Activated CD8-positive, alpha-beta T cell treated with anti-CD3 and anti-CD28 coated beads for 36 hours (primary cell): ENCODE measurements around the gene TP73. TPM values are rescaled to one million over a fixed set of nuclear protein-coding genes. Genes with fewer than 3 reads are reported as not detected.
A peak's percentile ranks its signal among the peaks of the same experiment; 100 is the strongest.

Source experiments
- ATAC-seq: fragments of 200-7000 bp; cut with Tn5 transposase; one replicate; pipeline ENCODE4 v1.10.0; 2021; ENCODE audit warnings: mild to moderate bottlenecking, moderate library complexity
- CTCF ChIA-PET: fragments of 350-600 bp; sonication (Branson Sonifier 250); formaldehyde crosslinking; loops from one replicate; lab custom pipeline; 2021; ENCODE audit warnings: antibody characterized with exemption; lab: Charles Lee
- POLR2A ChIA-PET: fragments of 350-600 bp; sonication (Branson Sonifier 250); formaldehyde crosslinking; loops from one replicate; lab custom pipeline; 2021; ENCODE audit warnings: antibody characterized with exemption; lab: Charles Lee
- DNase-seq: peaks from one replicate; pipeline ENCODE4 v3.0.0-alpha.2; 2020
- H3K27ac Mint-ChIP-seq: one replicate; pipeline ENCODE4 v1.8.0; 2021; ENCODE audit warnings: mild to moderate bottlenecking, mixed read lengths
- H3K27me3 Mint-ChIP-seq: one replicate; pipeline ENCODE4 v1.8.0; 2021; ENCODE audit warnings: mixed read lengths
- H3K36me3 Mint-ChIP-seq: one replicate; pipeline ENCODE4 v1.8.0; 2021; ENCODE audit warnings: low read depth, mixed read lengths
- H3K4me1 Mint-ChIP-seq: one replicate; pipeline ENCODE4 v1.8.0; 2021; ENCODE audit warnings: low read depth, mixed read lengths
- H3K4me3 Mint-ChIP-seq: one replicate; pipeline ENCODE4 v1.8.0; 2021; ENCODE audit warnings: mild to moderate bottlenecking, moderate library complexity, mixed read lengths
- H3K9me3 Mint-ChIP-seq: one replicate; pipeline ENCODE4 v1.8.0; 2021; ENCODE audit warnings: mixed read lengths
- CTCF ChIP-seq: fragments of 200-600 bp; IDR thresholded peaks from one replicate; pipeline ENCODE4 v1.8.0; 2022; ENCODE audit warnings: antibody characterized with exemption, mild to moderate bottlenecking
- intact Hi-C: fragments of 100-400 bp; cut with micrococcal nuclease; formaldehyde crosslinking; loops from one replicate; pipeline ENCODE4 v1.10.0; 2022
- total RNA-seq, 2 experiments: library from RNA; stranded (reverse); gene quantifications; one replicate each; pipeline ENCODE4 v1.2.3, GENCODE V29; 2021

The TP73 gene
- total RNA-seq, 2 experiments from 2014 or later: 0.60 to 0.68 TPM

- ATAC-seq: no peak
- Mint-ChIP-seq H3K36me3 (no peaks in the 10 kb centered on the region), H3K27me3 (peaks cover 49% of the 10 kb centered on the region), H3K9me3 (no peaks in the 10 kb centered on the region), H3K4me1 (peaks cover 15% of the 10 kb centered on the region), H3K4me3 (no peak overlapping the region), H3K27ac (no peak overlapping the region)
- TF ChIP-seq CTCF: no peak
- DNase-seq: no peak
- ChIA-PET POLR2A (no interaction called here), CTCF (interaction anchor here (1.0 kb wide), 1 partner anchor 69 kb away, joined by 3 read pairs; no protein-coding TSS in a partner anchor)
- intact Hi-C loops: no loop called here
Observed at GRCh38 chr1:3658231-3658615, 5.9 kb downstream of the TP73 start.

GRCh38 chr1:3659093-3659492, 6.8 kb downstream of the TP73 start:
- no peaks in the 10 kb centered on the region for H3K36me3 Mint-ChIP-seq
- ChIA-PET CTCF (interaction anchor here (1.0 kb wide), 1 partner anchor 68 kb away, joined by 3 read pairs; no protein-coding TSS in a partner anchor), POLR2A (no interaction called here)
- ATAC-seq (no peak), DNase-seq (no peak)
- H3K4me3 Mint-ChIP-seq: no peak overlapping the region
- TF ChIP-seq CTCF: no peak
- no peak overlapping the region for H3K27ac Mint-ChIP-seq
- H3K4me1 Mint-ChIP-seq: peaks cover 15% of the 10 kb centered on the region
- H3K27me3 Mint-ChIP-seq: peaks cover 42% of the 10 kb centered on the region
- no peaks in the 10 kb centered on the region for H3K9me3 Mint-ChIP-seq
- intact Hi-C loops: no loop called here

- peak; percentile 37 for ATAC-seq
- Mint-ChIP-seq H3K27me3 (peaks cover 27% of the 10 kb centered on the region), H3K4me1 (peaks cover 15% of the 10 kb centered on the region), H3K4me3 (no peak overlapping the region), H3K36me3 (no peaks in the 10 kb centered on the region), H3K9me3 (no peaks in the 10 kb centered on the region), H3K27ac (no peak overlapping the region)
- no peak for DNase-seq
- ChIA-PET CTCF (interaction anchor here (0.9 to 1.4 kb wide), 3 partner anchors 15 to 208 kb away, joined by 3 read pairs; no protein-coding TSS in a partner anchor), POLR2A (no interaction called here)
- intact Hi-C loops: no loop called here
- TF ChIP-seq CTCF: no peak
Observed at GRCh38 chr1:3660704-3661103, 8.4 kb downstream of the TP73 start.

GRCh38 chr1:3661631-3662030, 9.3 kb downstream of the TP73 start:
- Mint-ChIP-seq H3K27me3 (peaks cover 29% of the 10 kb centered on the region), H3K9me3 (no peaks in the 10 kb centered on the region), H3K27ac (no peak overlapping the region), H3K4me1 (peaks cover 9% of the 10 kb centered on the region), H3K36me3 (no peaks in the 10 kb centered on the region), H3K4me3 (no peak overlapping the region)
- intact Hi-C loops: no loop called here
- ChIA-PET CTCF (interaction anchor here (1.0 to 1.2 kb wide), 2 partner anchors 63 to 209 kb away, joined by 3 to 5 read pairs; no protein-coding TSS in a partner anchor), POLR2A (interaction anchor here (0.6 kb wide), 1 partner anchor 35 kb away, joined by 3 read pairs; no protein-coding TSS in a partner anchor)
- DNase-seq: no peak
- no peak for TF ChIP-seq CTCF
- ATAC-seq: no peak

- ChIA-PET POLR2A (interaction anchor here (0.6 to 0.9 kb wide), 2 partner anchors 13 to 35 kb away, joined by 3 read pairs; partner anchors contain the start of gene WRAP73), CTCF (interaction anchor here (1.0 to 1.2 kb wide), 2 partner anchors 62 to 209 kb away, joined by 3 to 5 read pairs; no protein-coding TSS in a partner anchor)
- H3K27me3 Mint-ChIP-seq: peaks cover 32% of the 10 kb centered on the region
- no peaks in the 10 kb centered on the region for H3K9me3 Mint-ChIP-seq
- peaks cover 5% of the 10 kb centered on the region for H3K4me1 Mint-ChIP-seq
- TF ChIP-seq CTCF: no peak
- ATAC-seq (no peak), DNase-seq (no peak)
- H3K27ac Mint-ChIP-seq: no peak overlapping the region
- H3K4me3 Mint-ChIP-seq: no peak overlapping the region
- no peaks in the 10 kb centered on the region for H3K36me3 Mint-ChIP-seq
- intact Hi-C loops: no loop called here
Observed at GRCh38 chr1:3662080-3662671, 9.9 kb downstream of the TP73 start.
